ENCODE data around the gene ALDH16A1. TPM values are rescaled to one million over a fixed set of nuclear protein-coding genes. Genes with fewer than 3 reads are reported as not detected.

ALDH16A1 gene
- total RNA-seq, 2 donors from 2014 or later = 16.8 to 17.5 TPM

- intact Hi-C loops (cut with DNase I) = loop anchor here in 1 of 2 donors (5.0 kb wide), 1 partner anchor 60 kb away; no protein-coding TSS in a partner anchor
- ATAC-seq (peak in 1 of 2 donors; percentile 23), DNase-seq (peak; percentile 77)
These were observed 44.2 kb downstream of the ALDH16A1 start for GRCh38 chr19:49497047-49497788.

- intact Hi-C loops (cut with DNase I) = loop anchor here in 1 of 2 donors (5.0 kb wide), 1 partner anchor 60 kb away; no protein-coding TSS in a partner anchor
- DNase-seq = no peak
- ATAC-seq = no peak
These were observed 44.7 kb downstream of the ALDH16A1 start for GRCh38 chr19:49497789-49498103.

DNA sequence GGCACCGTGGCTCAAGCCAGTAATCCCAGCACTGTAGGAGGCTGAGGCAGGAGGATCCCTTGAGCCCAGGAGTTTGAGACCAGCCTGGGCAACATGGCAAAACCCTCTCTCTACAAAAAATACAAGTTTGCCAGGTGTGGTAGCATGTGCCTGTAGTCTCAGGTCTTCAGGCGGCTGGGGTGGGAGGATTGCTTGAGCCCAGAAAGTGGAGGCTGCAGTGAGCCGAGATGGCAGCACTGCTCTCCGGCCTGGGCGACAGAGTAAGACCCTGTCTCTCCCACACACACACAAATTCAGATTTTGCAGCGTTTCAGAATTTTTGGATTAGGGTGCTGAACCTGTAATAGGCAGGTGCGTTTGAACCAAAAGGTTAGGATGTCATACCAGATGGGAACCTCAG lies 45.5 kb downstream of the ALDH16A1 start:
- no peak for DNase-seq
- intact Hi-C loops (cut with DNase I) = loop anchor here in 1 of 2 donors (5.0 kb wide), 1 partner anchor 59 kb away; no protein-coding TSS in a partner anchor
- ATAC-seq = no peak

GRCh38 chr19:49499030-49499670 lies 46.1 kb downstream of the ALDH16A1 start:
- intact Hi-C loops (cut with DNase I) = loop anchor here in 1 of 2 donors (5.0 kb wide), 1 partner anchor 58 kb away; no protein-coding TSS in a partner anchor
- no peak for DNase-seq
- ATAC-seq = no peak

DNA sequence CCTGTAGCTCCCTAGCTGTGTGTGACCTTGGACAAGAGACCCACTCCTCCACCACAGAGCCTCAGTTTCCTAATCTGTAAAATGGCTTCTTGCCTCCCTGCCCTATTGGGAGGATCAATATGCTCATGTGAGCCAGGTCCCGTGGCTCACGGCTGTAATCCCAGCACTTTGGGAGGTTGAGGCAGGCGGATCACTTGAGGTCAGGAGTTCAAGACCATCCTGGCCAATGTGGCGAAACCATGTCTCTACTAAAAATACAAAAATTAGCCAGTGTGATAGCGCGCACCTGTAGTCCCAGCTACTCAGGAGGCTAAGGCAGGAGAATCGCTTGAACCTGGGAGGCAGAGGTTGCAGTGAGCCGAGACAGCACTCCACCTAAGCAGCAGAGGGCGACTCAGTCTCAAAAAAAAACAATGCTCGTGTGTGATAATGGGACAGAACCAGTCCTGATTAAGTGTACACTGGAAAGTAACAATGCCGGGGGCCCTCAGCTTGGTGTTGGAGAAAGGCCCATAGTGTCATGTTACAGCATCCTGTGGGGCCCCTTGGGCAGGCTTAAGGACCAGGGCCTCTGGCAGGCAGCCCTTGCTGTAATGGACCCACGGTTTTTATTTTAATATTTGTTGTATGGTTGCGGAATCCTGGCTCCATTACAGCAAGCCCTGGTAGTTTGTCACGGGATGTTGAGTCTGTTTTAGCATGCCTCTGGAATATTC lies 50.0 kb downstream of the ALDH16A1 start:
- DNase-seq (peak; percentile 42), ATAC-seq (peak; percentile 28 to 49)
- intact Hi-C loops (cut with DNase I) = loop anchor here in 1 of 2 donors (1.0 kb wide), 1 partner anchor 44 kb away; no protein-coding TSS in a partner anchor

- intact Hi-C loops (cut with DNase I) = loop anchor here in 1 of 2 donors (1.0 kb wide), 1 partner anchor 44 kb away; no protein-coding TSS in a partner anchor
- DNase-seq (no peak), ATAC-seq (no peak)
These were observed 50.5 kb downstream of the ALDH16A1 start for GRCh38 chr19:49503582-49503962.

DNA sequence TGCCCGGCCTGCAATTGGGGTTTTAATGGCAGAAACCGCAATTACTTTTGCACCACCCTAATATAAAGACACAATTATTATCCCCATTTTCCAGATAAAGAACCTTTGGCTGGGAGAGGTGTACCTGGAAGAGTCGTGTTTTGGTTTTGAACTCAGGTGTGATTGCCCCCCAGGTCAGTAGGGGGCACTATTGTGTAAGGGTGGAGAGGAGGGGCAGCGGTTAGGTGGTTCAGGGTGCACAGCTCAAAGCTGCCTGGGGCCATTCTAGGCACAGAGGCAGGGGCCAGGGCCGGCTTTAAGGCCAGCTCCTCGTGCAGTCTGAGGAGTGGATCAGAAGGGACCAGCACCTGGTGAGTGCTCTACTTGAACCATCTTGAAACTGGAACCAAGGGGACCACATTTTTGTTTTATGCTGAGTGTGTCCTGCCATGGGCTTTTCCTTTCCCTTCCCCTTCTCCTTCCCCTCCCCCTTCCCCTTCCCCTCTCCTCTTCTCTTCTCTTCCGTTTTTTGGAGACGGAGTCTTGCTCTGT lies 53.6 kb downstream of the ALDH16A1 start:
- DNase-seq (peak; percentile 46), ATAC-seq (peak; percentile 48 to 74)
- intact Hi-C loops (cut with DNase I) = loop anchor here in 1 of 2 donors (5.0 kb wide), 1 partner anchor 36 kb away; no protein-coding TSS in a partner anchor

- DNase-seq (no peak), ATAC-seq (no peak)
- intact Hi-C loops (cut with DNase I) = loop anchor here in 1 of 2 donors (5.0 kb wide), 1 partner anchor 34 kb away; no protein-coding TSS in a partner anchor
These were observed 54.9 kb downstream of the ALDH16A1 start for GRCh38 chr19:49507803-49508494.

GRCh38 chr19:49512970-49513745 lies 60.1 kb downstream of the ALDH16A1 start:
- DNase-seq = peak; percentile 70
- intact Hi-C loops (cut with DNase I) = no loop called here
- ATAC-seq = peak; percentile 79 to 87

GRCh38 chr19:49513746-49514118 lies 60.7 kb downstream of the ALDH16A1 start:
- DNase-seq (no peak), ATAC-seq (no peak)
- intact Hi-C loops (cut with DNase I) = no loop called here

DNA sequence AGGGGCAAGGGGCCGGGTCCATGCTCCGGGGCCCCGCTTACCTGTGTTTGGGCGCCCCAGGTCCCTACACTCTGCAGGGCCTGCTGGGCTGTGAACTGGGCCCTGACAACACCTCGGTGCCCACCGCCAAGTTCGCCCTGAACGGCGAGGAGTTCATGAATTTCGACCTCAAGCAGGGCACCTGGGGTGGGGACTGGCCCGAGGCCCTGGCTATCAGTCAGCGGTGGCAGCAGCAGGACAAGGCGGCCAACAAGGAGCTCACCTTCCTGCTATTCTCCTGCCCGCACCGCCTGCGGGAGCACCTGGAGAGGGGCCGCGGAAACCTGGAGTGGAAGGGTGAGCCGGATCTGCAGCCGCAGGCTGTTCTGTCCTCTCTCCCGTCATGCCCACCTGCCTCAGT lies 61.1 kb downstream of the ALDH16A1 start:
- DNase-seq (peak; percentile 29), ATAC-seq (no peak)
- intact Hi-C loops (cut with DNase I) = no loop called here

DNA sequence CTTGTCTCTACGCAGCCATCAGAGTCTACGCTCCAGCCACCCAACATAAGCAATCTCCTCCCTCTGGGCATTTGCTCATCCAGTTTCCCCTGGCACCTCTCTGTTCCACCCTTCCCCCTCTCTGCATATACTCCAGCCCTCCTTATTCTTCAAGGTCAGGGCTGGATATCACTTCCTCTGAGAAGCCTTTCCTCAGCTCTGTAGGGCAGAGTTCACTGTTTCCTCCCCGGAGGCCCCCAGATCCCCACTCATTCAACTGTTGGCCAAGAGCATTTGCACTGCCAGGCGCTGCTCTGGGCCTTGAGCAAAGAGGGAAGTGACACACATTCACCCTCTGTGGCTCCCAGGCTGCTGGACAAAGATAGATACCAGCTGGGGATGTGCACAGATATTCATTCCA lies 62.7 kb downstream of the ALDH16A1 start:
- ATAC-seq (peak; percentile 42 to 64), DNase-seq (peak; percentile 58)
- intact Hi-C loops (cut with DNase I) = no loop called here

DNA sequence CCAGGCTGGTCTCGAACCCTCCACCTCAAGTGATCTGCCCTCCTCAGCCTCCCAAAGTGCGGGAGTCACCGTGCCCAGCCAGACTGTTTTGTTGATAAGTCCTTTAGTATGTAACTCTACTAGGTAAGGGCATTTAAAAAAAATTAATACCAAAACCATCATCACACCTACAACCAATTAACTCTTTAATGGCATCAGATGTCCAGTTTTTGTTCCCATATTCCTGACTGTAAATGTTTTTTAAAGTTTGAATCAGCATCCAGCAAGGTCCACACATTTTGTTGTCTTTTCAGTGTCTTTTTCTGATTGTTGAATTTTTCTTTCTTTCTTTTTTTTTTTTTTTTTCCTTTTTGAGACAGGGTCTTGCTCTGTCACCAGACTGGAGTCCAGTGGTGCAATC lies 65.0 kb downstream of the ALDH16A1 start:
- DNase-seq (no peak), ATAC-seq (no peak)
- intact Hi-C loops (cut with DNase I) = no loop called here

Small RNAs within 50 kb of the gene (microRNA-seq; reads per million reads assigned to microRNA genes)
- 878 to 1,395 reads per million in 2 donors for gene MIR150

Other genes with a start within 250 kb of the ALDH16A1 start
- 1 to 10 TPM; 1.1 to 2.0 TPM for gene SLC6A16, start 128.0 kb upstream of the ALDH16A1 start, total RNA-seq
- gene CD37, start 117.8 kb upstream of the ALDH16A1 start, total RNA-seq = 10 to 100 TPM in 1 of 2 donors, 1 to 10 TPM in 1; 7.1 to 10.6 TPM
- gene TEAD2, start 90.8 kb upstream of the ALDH16A1 start, total RNA-seq = 10 to 100 TPM; 43.8 to 45.0 TPM
- not detected for gene DKKL1, start 89.3 kb upstream of the ALDH16A1 start, total RNA-seq
- gene KASH5, start 65.0 kb upstream of the ALDH16A1 start, total RNA-seq = not detected
- gene PTH2, start 29.8 kb upstream of the ALDH16A1 start, total RNA-seq = not detected
- gene GFY, start 27.8 kb upstream of the ALDH16A1 start, total RNA-seq = not detected
- gene SLC17A7, start 11.7 kb upstream of the ALDH16A1 start, total RNA-seq = 1 to 10 TPM; 1.7 to 2.5 TPM
- 10 to 100 TPM; 32.2 to 42.5 TPM for gene PIH1D1, start 1.4 kb upstream of the ALDH16A1 start, total RNA-seq
- gene FLT3LG, start 21.0 kb downstream of the ALDH16A1 start, total RNA-seq = 1 to 10 TPM; 4.9 to 6.0 TPM
- gene RPL13A, start 34.4 kb downstream of the ALDH16A1 start, total RNA-seq = 1,000 to 10,000 TPM; 1,559 to 1,594 TPM
- gene RPS11, start 43.2 kb downstream of the ALDH16A1 start, total RNA-seq = 1,000 to 10,000 TPM; 1,060 to 1,184 TPM
- gene FCGRT, start 59.4 kb downstream of the ALDH16A1 start, total RNA-seq = 100 to 1,000 TPM; 156 to 202 TPM
- gene RCN3, start 74.8 kb downstream of the ALDH16A1 start, total RNA-seq = 10 to 100 TPM; 27.3 to 34.9 TPM
- gene NOSIP, start 127.3 kb downstream of the ALDH16A1 start, total RNA-seq = 10 to 100 TPM; 43.6 to 48.6 TPM
- gene PRRG2, start 128.1 kb downstream of the ALDH16A1 start, total RNA-seq = 1 to 10 TPM in 1 of 2 donors, under 1 TPM in 1; 0.68 to 1.1 TPM
- gene PRR12, start 138.0 kb downstream of the ALDH16A1 start, total RNA-seq = 10 to 100 TPM; 12.9 to 15.9 TPM
- 10 to 100 TPM; 85.6 to 95.0 TPM for gene RRAS, start 186.9 kb downstream of the ALDH16A1 start, total RNA-seq
- gene SCAF1, start 189.0 kb downstream of the ALDH16A1 start, total RNA-seq = 10 to 100 TPM; 38.6 to 46.9 TPM
- gene IRF3, start 212.6 kb downstream of the ALDH16A1 start, total RNA-seq = 10 to 100 TPM; 46.3 to 48.1 TPM
- 10 to 100 TPM; 12.0 to 12.5 TPM for gene BCL2L12, start 212.7 kb downstream of the ALDH16A1 start, total RNA-seq
- 100 to 1,000 TPM; 137 to 159 TPM for gene PRMT1, start 224.0 kb downstream of the ALDH16A1 start, total RNA-seq
- gene ADM5, start 236.4 kb downstream of the ALDH16A1 start, total RNA-seq = 1 to 10 TPM; 1.1 to 1.2 TPM
- 1 to 10 TPM; 4.7 to 5.1 TPM for gene CPT1C, start 237.9 kb downstream of the ALDH16A1 start, total RNA-seq

Measured in left cardiac atrium (tissue), 4 donors.